Fibroblast of upper back skin (primary cell): ENCODE measurements around the gene WSCD1.

ENCODE experiments used
- DNase-seq: peaks from one replicate; pipeline ENCODE4 v3.0.0-alpha.2; 2013

The WSCD1 gene

GRCh38 chr17:6108987-6109386, 38.8 kb downstream of the WSCD1 start:
- no peak for DNase-seq

DNA sequence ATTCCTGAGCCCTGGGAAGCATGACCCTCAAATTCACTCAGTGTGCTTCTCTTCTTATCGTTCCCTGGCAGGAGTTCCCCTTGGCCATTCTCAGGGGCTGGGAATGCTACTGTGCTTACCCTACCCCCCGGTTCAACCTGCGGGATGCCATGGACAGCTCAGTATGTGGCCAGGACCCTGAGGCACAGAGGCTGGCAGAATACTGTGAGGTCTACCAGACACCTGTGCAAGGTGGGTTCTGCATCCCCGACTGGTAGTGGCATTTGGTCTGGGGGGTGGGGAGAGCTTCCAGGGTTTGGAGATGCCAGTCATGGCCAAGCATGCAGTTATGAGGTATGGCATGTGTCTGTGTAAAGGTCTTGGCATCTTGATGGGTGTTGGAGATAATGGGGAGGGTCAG, 39.4 kb downstream of the WSCD1 start:
- DNase-seq: no peak

GRCh38 chr17:6110088-6110487, 39.9 kb downstream of the WSCD1 start:
- DNase-seq: no peak

GRCh38 chr17:6110592-6110991, 40.4 kb downstream of the WSCD1 start:
- DNase-seq: no peak

- no peak for DNase-seq
These were observed 50.2 kb downstream of the WSCD1 start for GRCh38 chr17:6120351-6120750.

GRCh38 chr17:6124856-6125255, 54.7 kb downstream of the WSCD1 start:
- no peak for DNase-seq

- no peak for DNase-seq
These were observed 56.6 kb downstream of the WSCD1 start for GRCh38 chr17:6126768-6127167.

- no peak for DNase-seq
These were observed 64.5 kb downstream of the WSCD1 start for GRCh38 chr17:6134721-6135120.

- no peak for DNase-seq
These were observed 65.1 kb downstream of the WSCD1 start for GRCh38 chr17:6135236-6135635.

GRCh38 chr17:6135996-6136395, 65.8 kb downstream of the WSCD1 start:
- DNase-seq: no peak

GRCh38 chr17:6137716-6138502, 67.7 kb downstream of the WSCD1 start:
- DNase-seq: no peak

DNA sequence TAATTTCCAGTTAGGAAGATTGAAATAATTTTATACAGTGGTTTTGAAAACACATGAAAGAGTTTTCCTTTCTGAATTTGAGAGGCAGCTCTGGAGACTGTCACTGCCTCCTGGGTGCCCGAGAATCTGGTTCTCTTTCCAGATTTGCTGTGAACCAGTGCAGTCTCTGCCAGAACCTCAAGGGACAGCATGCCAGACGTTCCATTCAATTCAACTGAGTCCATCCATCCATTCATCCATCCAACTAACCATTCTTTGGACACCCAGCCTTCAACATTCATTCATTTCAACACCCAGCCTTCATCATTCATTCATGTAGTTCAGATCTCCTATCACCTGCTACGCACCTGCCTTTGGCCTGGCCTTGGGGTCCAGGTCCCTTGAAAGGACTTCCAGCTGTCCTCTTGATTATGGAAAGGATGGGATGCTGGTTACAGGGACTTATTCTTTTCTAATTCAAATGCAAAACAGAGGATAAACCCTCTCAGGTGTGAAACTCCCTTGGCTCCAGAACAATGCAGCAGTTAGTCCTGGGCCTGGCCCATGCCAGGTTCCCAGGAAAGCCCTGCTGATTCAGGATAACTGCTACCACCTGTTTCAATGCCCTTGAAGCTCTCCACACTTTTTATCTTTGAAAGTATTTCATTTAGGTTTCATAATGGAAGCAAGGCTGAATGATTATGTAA, 68.7 kb downstream of the WSCD1 start:
- DNase-seq: no peak

GRCh38 chr17:6139447-6139832, 69.3 kb downstream of the WSCD1 start:
- no peak for DNase-seq

DNA sequence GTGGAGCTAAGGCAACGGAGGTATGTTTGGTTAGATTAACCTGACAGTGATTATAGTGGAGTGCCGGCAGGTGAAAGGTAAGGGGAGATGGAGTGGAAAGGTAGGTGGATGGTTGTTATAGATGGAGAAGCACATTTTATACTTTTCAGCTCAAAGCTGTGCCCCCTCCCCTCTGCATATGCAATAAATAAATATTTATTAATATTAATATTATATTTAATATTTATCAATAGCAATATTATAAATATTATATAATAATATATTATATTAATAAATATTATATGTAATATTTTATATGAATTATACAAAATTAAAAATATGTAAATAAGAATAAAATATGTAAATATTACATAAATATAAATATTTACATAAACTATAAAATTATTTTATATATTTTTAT, 70.0 kb downstream of the WSCD1 start:
- DNase-seq: no peak

DNA sequence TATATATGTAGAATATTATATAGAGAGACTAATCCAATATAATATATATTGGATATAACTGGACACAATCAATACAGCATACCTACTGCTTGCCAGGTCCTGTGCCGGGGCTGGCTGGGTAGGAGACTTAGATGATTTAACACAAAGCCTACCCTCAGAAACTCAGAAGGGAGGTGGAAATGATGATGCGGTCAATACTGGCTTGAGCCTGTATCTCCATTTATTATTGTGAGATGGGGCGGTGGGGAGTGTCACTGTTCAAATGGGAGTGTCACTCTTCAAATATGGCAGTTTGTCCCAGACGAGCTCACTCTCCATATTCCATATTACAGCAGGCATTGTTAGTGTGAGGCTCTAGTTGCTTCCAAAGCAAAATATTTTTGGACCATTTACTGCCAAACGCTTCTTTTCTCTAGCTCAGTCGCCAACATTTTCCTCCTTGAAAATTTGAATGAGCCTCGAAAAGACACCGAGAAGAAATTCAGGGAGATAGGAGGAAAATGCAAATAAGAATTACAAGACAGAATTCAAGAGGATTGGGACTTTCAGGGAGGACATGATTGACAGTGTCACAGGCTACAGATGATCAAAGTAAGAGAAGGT, 70.7 kb downstream of the WSCD1 start:
- DNase-seq: no peak

- DNase-seq: no peak
These were observed 72.5 kb downstream of the WSCD1 start for GRCh38 chr17:6142701-6143100.

DNA sequence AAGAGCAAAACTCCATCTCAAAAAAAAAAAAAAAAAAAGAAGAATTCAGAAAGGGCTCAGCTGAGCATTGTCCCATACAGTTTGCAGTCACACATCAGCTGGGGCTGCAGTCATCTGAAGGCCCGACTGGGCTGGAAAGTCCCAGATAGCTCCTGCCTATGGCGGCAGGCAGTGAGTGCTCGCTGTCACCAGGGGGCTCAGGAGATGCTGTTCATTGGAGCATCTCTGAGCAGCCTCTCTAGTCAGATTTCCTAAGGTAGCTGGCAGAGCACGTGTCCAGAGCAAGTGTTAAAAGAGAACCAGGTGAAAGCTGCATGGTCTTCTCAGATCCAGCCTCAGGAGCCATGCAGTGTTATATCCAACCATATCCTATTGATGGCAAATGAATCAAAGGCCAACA, 75.8 kb downstream of the WSCD1 start:
- DNase-seq: no peak

GRCh38 chr17:6147042-6147441, 76.9 kb downstream of the WSCD1 start:
- no peak for DNase-seq

DNA sequence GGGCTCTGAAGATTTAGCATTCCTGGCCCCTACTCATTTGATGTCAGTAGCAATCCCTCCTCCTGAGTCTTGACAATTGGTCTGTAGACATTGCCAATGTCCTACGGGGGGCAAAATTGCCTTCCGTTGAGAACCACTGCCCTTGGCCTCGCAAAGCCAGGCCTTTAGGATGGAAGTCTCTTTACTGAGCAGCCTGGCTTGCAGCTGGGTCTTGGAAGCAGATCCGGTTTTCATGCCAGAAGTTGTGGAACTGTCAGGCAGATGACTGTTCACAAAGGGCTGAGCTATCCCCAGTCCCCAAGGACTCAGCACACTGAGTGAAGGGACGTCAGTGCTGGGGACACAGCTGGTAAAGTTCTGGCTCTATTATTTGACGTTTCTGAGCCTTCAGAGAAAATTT, 83.2 kb downstream of the WSCD1 start:
- DNase-seq: no peak

DNA sequence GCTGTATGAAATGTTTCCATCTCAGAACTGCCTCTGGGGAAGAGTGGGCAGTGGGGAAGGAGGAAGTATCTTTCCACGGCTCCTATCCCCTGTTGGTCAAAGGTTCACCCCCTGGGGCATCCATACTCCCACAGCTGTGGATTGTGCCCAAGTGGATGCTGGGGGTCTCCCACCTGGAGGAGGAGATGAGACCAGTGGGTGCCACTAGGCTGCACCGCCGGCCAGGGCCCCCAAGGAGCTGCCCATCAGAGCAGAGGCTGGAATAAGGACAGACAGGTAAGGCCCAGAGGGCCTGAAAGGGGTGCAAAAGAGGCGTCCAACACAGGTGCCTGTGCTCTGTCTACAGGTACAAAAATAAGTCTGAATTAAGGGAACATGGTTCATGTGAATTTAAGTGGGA, 87.5 kb downstream of the WSCD1 start:
- no peak for DNase-seq

DNA sequence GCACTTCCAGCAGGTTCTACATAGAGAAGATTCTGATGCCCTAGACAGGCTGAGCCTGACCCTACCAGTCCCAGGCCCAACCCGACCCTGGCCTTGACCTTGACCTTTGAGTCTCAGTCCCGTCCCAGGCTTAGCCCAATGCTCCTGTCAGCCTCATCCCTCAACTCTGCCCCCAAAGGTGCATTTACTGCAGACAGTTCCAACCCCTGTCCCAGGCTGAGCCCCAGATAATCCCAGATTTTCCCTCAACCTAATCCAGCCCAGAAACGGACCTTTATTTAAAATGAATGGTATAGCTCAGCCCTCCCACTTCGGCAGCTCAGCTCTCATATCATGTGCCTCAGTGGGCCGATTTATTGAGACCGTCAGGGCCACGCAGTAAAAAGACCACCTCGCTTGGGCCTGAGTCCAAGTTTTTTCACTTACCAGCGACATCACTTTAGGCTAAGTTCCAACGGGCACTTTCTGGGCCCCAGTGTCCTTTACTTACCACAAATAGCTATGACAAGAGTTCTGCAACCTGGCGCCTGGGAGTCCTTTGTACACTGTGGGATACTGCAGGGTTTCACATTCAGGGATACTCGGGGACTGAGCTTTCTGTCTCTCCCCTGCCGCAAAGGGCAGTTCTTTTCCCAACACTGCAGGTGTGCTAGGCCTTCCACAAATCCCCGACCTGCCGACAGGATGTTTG, 89.5 kb downstream of the WSCD1 start:
- no peak for DNase-seq

GRCh38 chr17:6160232-6160555, 90.0 kb downstream of the WSCD1 start:
- DNase-seq: no peak

GRCh38 chr17:6160911-6161855, 91.0 kb downstream of the WSCD1 start:
- no peak for DNase-seq
